Activated T-helper 2 cell treated with anti-CD3 and anti-CD28 coated beads, Interferon-gamma antibody, Interleukin-2, Interleukin-4, amounts not matched to agents 10 μg/mL and 5 μg/mL and 100 μg/mL, durations not matched to agents 14 hours and 24 hours and 36 hours (primary cell): ENCODE measurements around the gene CALD1. TPM values are rescaled to one million over a fixed set of nuclear protein-coding genes. Genes with fewer than 3 reads are reported as not detected.

Source experiments
- DNase-seq: peaks from one replicate; pipeline ENCODE4 v3.0.0; 2021; ENCODE audit warnings: low spot score
- H3K27ac Mint-ChIP-seq: one replicate; pipeline ENCODE4 v1.8.0; 2021; ENCODE audit warnings: mixed read lengths
- H3K27me3 Mint-ChIP-seq: one replicate; pipeline ENCODE4 v1.8.0; 2021; ENCODE audit warnings: low read depth, mixed read lengths
- H3K36me3 Mint-ChIP-seq: one replicate; pipeline ENCODE4 v1.8.0; 2021; ENCODE audit warnings: low read depth, mixed read lengths
- H3K4me1 Mint-ChIP-seq: one replicate; pipeline ENCODE4 v1.8.0; 2021; ENCODE audit warnings: low read depth, mixed read lengths
- H3K4me3 Mint-ChIP-seq: one replicate; pipeline ENCODE4 v1.8.0; 2021; ENCODE audit warnings: low read depth, mild to moderate bottlenecking, moderate library complexity, mixed read lengths
- H3K9me3 Mint-ChIP-seq: one replicate; pipeline ENCODE4 v1.8.0; 2021; ENCODE audit warnings: mixed read lengths
- intact Hi-C: fragments of 100-400 bp; cut with micrococcal nuclease; formaldehyde crosslinking; loops from one replicate; pipeline ENCODE4 v1.15.1; 2023
- total RNA-seq: library from RNA; stranded (reverse); gene quantifications from 2 replicates; pipeline ENCODE4 v1.2.3, GENCODE V29; 2022

The CALD1 gene
- total RNA-seq, 1 donor from 2014 or later: 10.1 TPM

DNA sequence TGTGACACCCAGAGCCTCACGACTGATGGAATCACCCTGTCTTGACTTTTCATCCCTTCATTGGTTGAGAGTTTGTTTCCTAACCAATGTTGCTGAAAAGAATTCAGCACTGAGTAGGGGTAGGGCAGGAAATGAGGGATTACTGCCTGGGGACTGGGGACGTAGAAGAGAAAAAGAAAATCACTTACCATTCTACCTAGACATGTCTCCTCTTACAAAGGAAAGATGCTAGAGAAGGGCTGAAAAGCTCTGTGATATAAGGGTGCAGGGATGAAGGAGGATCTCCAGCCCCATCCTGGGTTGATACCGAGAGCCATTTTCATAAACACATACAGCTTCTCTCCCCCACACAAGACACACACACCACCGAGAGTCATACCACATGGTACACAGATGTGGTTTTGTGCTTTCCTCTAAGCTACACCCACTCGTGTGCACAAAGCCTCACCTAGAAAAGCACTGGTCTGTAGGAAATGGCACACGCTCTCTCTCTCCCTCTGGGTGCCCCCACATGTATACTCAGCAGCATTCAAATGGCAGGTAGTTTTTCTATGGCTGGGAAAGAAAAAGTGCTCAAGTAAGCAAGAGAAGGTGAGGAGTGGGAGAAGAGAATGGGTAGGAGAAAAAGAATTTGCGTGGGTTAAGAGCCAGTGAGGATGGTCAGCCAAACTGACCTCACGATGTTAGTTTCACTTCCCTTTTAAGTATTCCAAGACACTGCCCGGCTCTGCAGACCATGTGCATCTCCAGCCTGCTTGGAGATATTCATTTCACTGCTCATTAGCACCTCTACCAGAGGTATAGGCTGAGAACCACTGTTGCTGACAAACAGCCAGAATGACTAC is 85.8 kb downstream of the CALD1 start:
- Mint-ChIP-seq H3K27ac (peak overlapping the region; percentile 53), H3K36me3 (no peaks in the 10 kb centered on the region), H3K4me1 (peaks cover 15% of the 10 kb centered on the region), H3K4me3 (peak overlapping the region; percentile 23), H3K9me3 (no peaks in the 10 kb centered on the region), H3K27me3 (no peaks in the 10 kb centered on the region)
- intact Hi-C loops: loop anchor here (5.0 kb wide), 1 partner anchor 37 kb away; no protein-coding TSS in a partner anchor
- DNase-seq: peak; percentile 24

GRCh38 chr7:134866617-134867016 is 87.2 kb downstream of the CALD1 start:
- intact Hi-C loops: loop anchor here (5.0 kb wide), 1 partner anchor 36 kb away; no protein-coding TSS in a partner anchor

DNA sequence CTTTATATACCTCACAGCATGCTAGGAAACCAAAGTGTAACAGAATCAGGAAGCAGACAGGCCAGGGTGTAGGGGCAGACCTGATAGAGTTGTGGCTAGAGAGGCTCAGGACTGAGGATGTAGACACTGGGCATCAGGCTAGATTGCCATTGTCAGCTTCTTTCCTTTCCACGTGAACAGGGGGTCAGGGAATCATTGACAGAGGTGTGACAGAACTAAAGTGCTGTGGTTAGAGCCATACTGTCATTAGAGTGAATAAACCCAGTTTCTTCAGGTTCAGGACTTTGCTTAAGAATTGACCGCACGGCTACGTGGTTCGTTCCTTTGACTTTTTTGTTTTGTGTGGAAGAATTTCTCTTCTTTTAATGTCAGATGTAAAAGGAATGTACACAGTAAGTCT is 90.7 kb downstream of the CALD1 start:
- Mint-ChIP-seq H3K27me3 (peaks cover 2% of the 10 kb centered on the region), H3K9me3 (no peaks in the 10 kb centered on the region), H3K27ac (no peak overlapping the region), H3K4me1 (peaks cover 19% of the 10 kb centered on the region), H3K4me3 (no peak overlapping the region), H3K36me3 (no peaks in the 10 kb centered on the region)
- intact Hi-C loops: no loop called here
- DNase-seq: no peak

More at GRCh38 chr7:134866617-134867016, 87.2 kb downstream of the CALD1 start:
- H3K27ac Mint-ChIP-seq: no peak overlapping the region
- H3K4me3 Mint-ChIP-seq: no peak overlapping the region
- H3K27me3 Mint-ChIP-seq: no peaks in the 10 kb centered on the region
- DNase-seq: no peak
- H3K9me3 Mint-ChIP-seq: no peaks in the 10 kb centered on the region
- H3K4me1 Mint-ChIP-seq: peaks cover 19% of the 10 kb centered on the region
- H3K36me3 Mint-ChIP-seq: no peaks in the 10 kb centered on the region

DNA sequence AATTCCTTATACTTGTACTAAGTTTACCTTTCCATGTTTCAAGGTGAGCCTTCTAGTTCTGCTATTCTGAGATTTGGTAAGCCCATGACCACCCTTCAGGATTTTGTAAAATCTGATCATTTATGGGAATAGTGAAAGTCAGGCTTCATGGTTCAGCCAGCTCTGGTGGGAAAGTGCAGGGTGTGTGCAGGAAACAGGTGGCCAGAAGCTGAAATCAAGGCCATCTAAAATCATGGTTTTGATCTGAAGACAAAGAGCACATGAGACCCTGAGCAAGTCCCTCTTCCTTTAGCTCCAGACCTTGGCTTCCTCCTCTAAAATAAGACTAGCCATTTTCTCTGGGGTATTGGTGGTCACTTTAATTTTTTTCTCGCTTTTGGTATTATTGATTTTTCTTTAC is 91.3 kb downstream of the CALD1 start:
- intact Hi-C loops: no loop called here
- Mint-ChIP-seq H3K4me1 (peaks cover 14% of the 10 kb centered on the region), H3K36me3 (no peaks in the 10 kb centered on the region), H3K27ac (no peak overlapping the region), H3K4me3 (no peak overlapping the region), H3K9me3 (no peaks in the 10 kb centered on the region), H3K27me3 (peaks cover 2% of the 10 kb centered on the region)
- DNase-seq: no peak

GRCh38 chr7:134873253-134873652 is 93.8 kb downstream of the CALD1 start:
- DNase-seq: no peak
- no peaks in the 10 kb centered on the region for H3K9me3 Mint-ChIP-seq
- no peak overlapping the region for H3K4me3 Mint-ChIP-seq
- peaks cover 10% of the 10 kb centered on the region for H3K4me1 Mint-ChIP-seq
- H3K27ac Mint-ChIP-seq: no peak overlapping the region
- intact Hi-C loops: no loop called here
- no peaks in the 10 kb centered on the region for H3K36me3 Mint-ChIP-seq
- peaks cover 2% of the 10 kb centered on the region for H3K27me3 Mint-ChIP-seq

- intact Hi-C loops: no loop called here
- no peak for DNase-seq
- H3K27ac Mint-ChIP-seq: no peak overlapping the region
- peaks cover 2% of the 10 kb centered on the region for H3K27me3 Mint-ChIP-seq
- H3K36me3 Mint-ChIP-seq: no peaks in the 10 kb centered on the region
- H3K9me3 Mint-ChIP-seq: no peaks in the 10 kb centered on the region
- H3K4me3 Mint-ChIP-seq: no peak overlapping the region
- H3K4me1 Mint-ChIP-seq: peaks cover 10% of the 10 kb centered on the region
Observed at GRCh38 chr7:134874407-134874806, 95.0 kb downstream of the CALD1 start.

DNA sequence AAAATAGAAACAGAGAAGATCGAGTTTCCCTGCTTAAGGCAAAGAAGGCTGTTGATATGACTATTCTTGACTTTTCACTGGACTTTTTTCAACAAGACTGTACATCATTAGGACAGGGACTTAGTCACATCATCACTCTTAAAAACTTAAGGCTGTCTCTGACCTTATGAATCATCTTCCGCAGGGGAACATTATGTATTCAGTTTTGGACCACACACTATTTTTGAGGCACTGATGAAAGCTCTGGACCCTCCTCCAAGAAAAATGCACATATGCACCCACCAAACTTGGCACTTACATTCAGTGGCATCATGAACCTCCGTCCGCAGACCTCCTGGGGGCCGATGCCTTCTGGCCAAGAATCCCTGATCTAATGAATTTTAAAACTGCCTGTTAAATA is 96.4 kb downstream of the CALD1 start:
- Mint-ChIP-seq H3K4me1 (peaks cover 6% of the 10 kb centered on the region), H3K36me3 (no peaks in the 10 kb centered on the region), H3K4me3 (no peak overlapping the region), H3K27me3 (peaks cover 2% of the 10 kb centered on the region), H3K27ac (no peak overlapping the region), H3K9me3 (no peaks in the 10 kb centered on the region)
- DNase-seq: no peak
- intact Hi-C loops: no loop called here

DNA sequence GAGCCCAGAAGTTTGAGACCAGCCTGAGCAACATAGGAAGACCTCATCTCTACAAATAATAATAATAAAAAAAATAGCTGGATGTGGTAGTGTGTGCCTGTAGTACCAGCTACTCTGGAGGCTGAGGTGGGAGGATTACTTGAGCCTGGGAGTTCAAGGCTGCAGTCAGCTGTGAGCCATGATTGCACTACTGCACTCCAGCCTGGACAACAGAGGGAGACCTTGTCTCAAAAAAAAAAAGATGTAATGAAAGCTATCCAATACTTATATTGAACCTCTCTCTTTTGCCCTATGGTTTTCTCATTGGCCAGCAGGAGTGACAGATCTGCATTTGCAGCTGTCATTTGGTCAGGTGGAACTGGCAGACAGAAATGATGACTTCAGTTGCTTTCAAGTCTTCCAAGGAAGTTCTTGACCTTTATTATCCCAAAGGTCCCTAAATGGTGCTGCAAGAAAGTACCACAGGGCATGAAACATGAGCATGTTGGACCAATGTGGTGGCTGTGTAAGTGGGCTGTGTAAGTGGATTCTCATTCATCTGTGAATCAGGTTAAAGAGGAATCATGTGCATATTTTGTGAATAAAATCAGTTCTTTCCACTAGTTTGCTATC is 99.4 kb downstream of the CALD1 start:
- Mint-ChIP-seq H3K9me3 (no peaks in the 10 kb centered on the region), H3K4me1 (no peaks in the 10 kb centered on the region), H3K36me3 (no peaks in the 10 kb centered on the region), H3K27me3 (no peaks in the 10 kb centered on the region), H3K4me3 (no peak overlapping the region), H3K27ac (no peak overlapping the region)
- intact Hi-C loops: no loop called here
- no peak for DNase-seq

DNA sequence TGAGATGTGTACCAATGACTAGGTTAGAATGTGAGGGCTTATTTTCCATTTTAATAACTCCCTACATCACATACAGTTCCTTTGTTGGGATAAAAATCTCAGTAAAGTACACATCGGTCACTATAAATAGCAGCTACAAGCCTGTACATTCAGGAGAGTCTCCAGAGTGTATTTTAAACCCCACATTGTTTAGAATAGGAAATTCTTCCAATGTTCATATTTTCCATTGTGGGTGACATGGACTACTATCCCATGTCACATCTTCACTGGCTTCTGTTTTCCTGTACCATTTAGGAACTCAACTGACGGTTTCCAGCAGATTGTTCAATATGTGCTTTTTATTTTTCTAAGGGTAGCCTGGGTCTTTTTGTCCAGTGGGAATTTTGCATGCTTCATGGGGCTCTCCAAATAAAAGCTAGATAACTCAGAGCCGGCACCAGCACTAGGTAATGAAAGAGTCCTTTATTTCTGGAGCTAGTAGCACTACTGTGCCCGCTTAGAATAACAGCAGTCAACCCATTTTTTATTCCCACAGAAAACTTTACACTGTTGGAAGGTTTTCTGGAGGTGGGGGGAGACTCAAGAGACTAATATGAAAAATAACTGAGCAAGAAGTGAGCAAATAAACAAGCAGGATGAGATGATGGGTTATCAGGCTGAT is 100.5 kb downstream of the CALD1 start:
- Mint-ChIP-seq H3K27me3 (no peaks in the 10 kb centered on the region), H3K9me3 (no peaks in the 10 kb centered on the region), H3K4me3 (no peak overlapping the region), H3K4me1 (no peaks in the 10 kb centered on the region), H3K36me3 (no peaks in the 10 kb centered on the region), H3K27ac (no peak overlapping the region)
- intact Hi-C loops: no loop called here
- DNase-seq: no peak

- Mint-ChIP-seq H3K4me1 (peaks cover 16% of the 10 kb centered on the region), H3K36me3 (no peaks in the 10 kb centered on the region), H3K4me3 (no peak overlapping the region), H3K9me3 (no peaks in the 10 kb centered on the region), H3K27me3 (no peaks in the 10 kb centered on the region), H3K27ac (no peak overlapping the region)
- intact Hi-C loops: no loop called here
- no peak for DNase-seq
Observed at GRCh38 chr7:134882481-134882880, 103.0 kb downstream of the CALD1 start.

DNA sequence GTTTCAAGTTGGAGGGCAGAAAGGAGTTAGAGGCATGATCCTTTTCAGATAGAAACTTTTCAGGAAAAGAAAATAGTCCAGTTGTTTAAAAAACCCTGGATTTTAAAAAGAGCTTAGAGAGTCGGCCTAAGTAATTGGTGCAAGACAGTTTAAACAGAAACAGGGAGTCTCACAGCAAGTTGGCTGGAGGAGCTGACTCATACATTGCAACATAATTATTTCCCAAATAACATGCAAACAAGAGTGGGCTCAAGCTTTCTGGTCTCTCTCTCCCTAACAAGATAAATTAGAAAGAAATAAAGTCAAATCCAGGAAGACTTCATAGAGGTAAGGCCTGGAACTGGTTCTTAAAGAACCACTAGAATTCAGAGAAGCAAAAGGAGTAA is 106.5 kb downstream of the CALD1 start:
- Mint-ChIP-seq H3K36me3 (no peaks in the 10 kb centered on the region), H3K27ac (no peak overlapping the region), H3K4me1 (peaks cover 16% of the 10 kb centered on the region), H3K9me3 (no peaks in the 10 kb centered on the region), H3K4me3 (no peak overlapping the region), H3K27me3 (no peaks in the 10 kb centered on the region)
- intact Hi-C loops: loop anchor here (2.0 kb wide), 1 partner anchor 23 kb away; no protein-coding TSS in a partner anchor
- DNase-seq: no peak

DNA sequence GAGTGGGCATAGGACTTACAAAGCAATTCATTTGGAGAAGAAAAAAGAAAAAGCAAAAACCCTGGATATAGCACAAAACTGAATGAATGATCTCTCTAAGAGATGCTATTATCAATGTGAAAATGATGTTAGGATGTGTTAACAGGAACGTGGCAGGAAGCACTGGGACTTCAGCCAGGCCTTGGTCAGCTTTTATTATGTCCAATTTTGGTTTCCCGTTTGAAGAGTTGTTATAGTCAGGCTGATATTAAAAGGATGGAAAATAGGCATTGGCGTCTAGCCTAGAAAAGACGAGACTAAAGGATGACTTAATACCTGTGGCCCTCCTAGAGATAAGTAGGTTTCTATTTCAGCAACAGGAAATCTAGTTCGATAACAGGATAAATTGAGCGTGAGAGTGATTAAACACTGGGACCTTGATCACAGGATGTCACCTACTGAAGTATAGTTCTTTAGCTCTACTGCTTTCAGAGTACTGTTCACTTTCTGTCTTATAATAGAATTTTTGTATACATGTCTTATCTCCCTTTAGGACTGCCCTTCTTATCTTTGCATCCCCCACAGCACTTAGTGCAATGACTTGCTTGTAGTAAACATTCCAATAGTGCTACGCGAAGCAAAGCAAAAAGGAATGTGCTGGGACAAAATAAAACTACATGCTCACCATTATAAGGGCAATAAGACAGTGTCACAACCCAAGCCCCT is 107.1 kb downstream of the CALD1 start:
- no peaks in the 10 kb centered on the region for H3K27me3 Mint-ChIP-seq
- no peak for DNase-seq
- no peak overlapping the region for H3K4me3 Mint-ChIP-seq
- no peaks in the 10 kb centered on the region for H3K36me3 Mint-ChIP-seq
- peaks cover 17% of the 10 kb centered on the region for H3K4me1 Mint-ChIP-seq
- no peak overlapping the region for H3K27ac Mint-ChIP-seq
- H3K9me3 Mint-ChIP-seq: no peaks in the 10 kb centered on the region
- intact Hi-C loops: loop anchor here (2.0 kb wide), 1 partner anchor 22 kb away; no protein-coding TSS in a partner anchor
